Measurements from ENCODE around the gene NKAIN2. TPM values are rescaled to one million over a fixed set of nuclear protein-coding genes. Genes with fewer than 3 reads are reported as not detected.

The NKAIN2 gene
- total RNA-seq, 4 donors from 2014 or later = 0.31 to 0.58 (median 0.39) TPM; not detected in 1

GRCh38 chr6:123821112-123821511 lies 17.4 kb downstream of the NKAIN2 start:
- H3K4me1 ChIP-seq = peaks cover 0 to 6% of the 10 kb centered on the region in 2 donors
- intact Hi-C loops (cut with DNase I; ENCODE audit: low total_unique reads) = no loop called here

GRCh38 chr6:123829302-123829953 lies 25.8 kb downstream of the NKAIN2 start:
- no peak overlapping the region for H3K27ac ChIP-seq
- peaks cover 14 to 19% of the 10 kb centered on the region in 2 donors for H3K4me1 ChIP-seq
- no peak overlapping the region for H3K4me3 ChIP-seq
- H3K9me3 ChIP-seq = no peaks in the 10 kb centered on the region
- DNase-seq (no peak), ATAC-seq (no peak)
- intact Hi-C loops (cut with DNase I; ENCODE audit: low total_unique reads) (no loop called here), in situ Hi-C loops (cut with MboI; ENCODE audit: low sequenced_read_pairs in 4 of 4) (no loop called here)
- no peaks in the 10 kb centered on the region for H3K27me3 ChIP-seq
- H3K36me3 ChIP-seq = no peaks in the 10 kb centered on the region
- TF ChIP-seq POLR2A (IDR thresholded peaks at IDR 0.05) (no peak), CTCF (IDR thresholded peaks at IDR 0.05 in 4 of 5, conservative IDR thresholded peaks at IDR 0.05 in 1 of 5) (no peak)

More at GRCh38 chr6:123821112-123821511, 17.4 kb downstream of the NKAIN2 start:
- H3K36me3 ChIP-seq = no peaks in the 10 kb centered on the region
- in situ Hi-C loops (cut with MboI; ENCODE audit: low sequenced_read_pairs in 4 of 4) = loop anchor here in 1 of 4 donors (25.0 kb wide), 1 partner anchor 291 kb away; no protein-coding TSS in a partner anchor
- TF ChIP-seq POLR2A (IDR thresholded peaks at IDR 0.05) (no peak), CTCF (IDR thresholded peaks at IDR 0.05 in 4 of 5, conservative IDR thresholded peaks at IDR 0.05 in 1 of 5) (no peak)
- no peak overlapping the region for H3K4me3 ChIP-seq
- no peaks in the 10 kb centered on the region for H3K9me3 ChIP-seq
- DNase-seq = no peak
- H3K27ac ChIP-seq = no peak overlapping the region
- no peak for ATAC-seq
- no peaks in the 10 kb centered on the region for H3K27me3 ChIP-seq

- Histone ChIP-seq H3K4me3 (no peak overlapping the region), H3K27me3 (no peaks in the 10 kb centered on the region), H3K36me3 (no peaks in the 10 kb centered on the region), H3K4me1 (peaks cover 14 to 19% of the 10 kb centered on the region in 2 donors), H3K27ac (no peak overlapping the region), H3K9me3 (no peaks in the 10 kb centered on the region)
- in situ Hi-C loops (cut with MboI; ENCODE audit: low sequenced_read_pairs in 4 of 4) = no loop called here
- no peak for DNase-seq
- ATAC-seq = no peak
- TF ChIP-seq CTCF (IDR thresholded peaks at IDR 0.05 in 4 of 5, conservative IDR thresholded peaks at IDR 0.05 in 1 of 5) (no peak), POLR2A (IDR thresholded peaks at IDR 0.05) (no peak)
- intact Hi-C loops (cut with DNase I; ENCODE audit: low total_unique reads) = no loop called here
These were observed 26.5 kb downstream of the NKAIN2 start for GRCh38 chr6:123830120-123830519.

GRCh38 chr6:123838505-123839234 lies 35.0 kb downstream of the NKAIN2 start:
- no peak for DNase-seq
- no peaks in the 10 kb centered on the region for H3K4me1 ChIP-seq
- H3K27me3 ChIP-seq = no peaks in the 10 kb centered on the region
- H3K9me3 ChIP-seq = no peaks in the 10 kb centered on the region
- in situ Hi-C loops (cut with MboI; ENCODE audit: low sequenced_read_pairs in 4 of 4) (no loop called here), intact Hi-C loops (cut with DNase I; ENCODE audit: low total_unique reads) (no loop called here)
- no peaks in the 10 kb centered on the region for H3K36me3 ChIP-seq
- ATAC-seq = no peak
- no peak overlapping the region for H3K27ac ChIP-seq
- no peak for TF ChIP-seq POLR2A (IDR thresholded peaks at IDR 0.05)
- no peak for TF ChIP-seq CTCF (IDR thresholded peaks at IDR 0.05 in 4 of 5, conservative IDR thresholded peaks at IDR 0.05 in 1 of 5)
- H3K4me3 ChIP-seq = no peak overlapping the region
